H7 (cell line): ENCODE results near the gene PLEKHA6. TPM values are rescaled to one million over a fixed set of nuclear protein-coding genes. Genes with fewer than 3 reads are reported as not detected.

Experiments used
- DNase-seq: peaks from one replicate; pipeline ENCODE4 v3.0.0; 2012
- H3K27me3 ChIP-seq: 2 replicates; pipeline ENCODE4 v1.6.0; 2011; ENCODE audit warnings: mild to moderate bottlenecking, low read length; ENCODE audit not compliant: control insufficient read depth, insufficient read depth
- H3K36me3 ChIP-seq: replicated peaks from 2 replicates; pipeline ENCODE4 v1.5.1; 2011; ENCODE audit warnings: low read length; ENCODE audit not compliant: control insufficient read depth, insufficient read depth
- H3K4me3 ChIP-seq: 2 replicates; pipeline ENCODE4 v1.5.1; 2011; ENCODE audit warnings: low read depth, mild to moderate bottlenecking, control low read depth, low read length, moderate library complexity; ENCODE audit not compliant: insufficient read depth
- total RNA-seq: library from RNA; depleted of rRNA; stranded (reverse); fragments of >200 nt; shearing (Covaris generic); gene quantifications from 2 replicates; pipeline ENCODE4 v1.2.3, GENCODE V29; 2014

The PLEKHA6 gene
- total RNA-seq, 1 experiment from 2014 or later, result 3.0 TPM

GRCh38 chr1:204350857-204351573, 8.7 kb downstream of the PLEKHA6 start:
- no peaks in the 10 kb centered on the region for H3K36me3 ChIP-seq
- H3K4me3 ChIP-seq, result no peak overlapping the region
- no peaks in the 10 kb centered on the region; the same call in 1 of the 2 replicates for H3K27me3 ChIP-seq
- DNase-seq, result peak; percentile 96

- Histone ChIP-seq H3K27me3 (no peaks in the 10 kb centered on the region; the same call in 1 of the 2 replicates), H3K4me3 (no peak overlapping the region), H3K36me3 (no peaks in the 10 kb centered on the region)
- no peak for DNase-seq
Observed at GRCh38 chr1:204350312-204350711, 9.4 kb downstream of the PLEKHA6 start.

- Histone ChIP-seq H3K36me3 (no peaks in the 10 kb centered on the region), H3K27me3 (peaks cover 1% of the 10 kb centered on the region; the same call in 1 of the 2 replicates), H3K4me3 (no peak overlapping the region)
- DNase-seq, result no peak
Observed at GRCh38 chr1:204349602-204350001, 10.1 kb downstream of the PLEKHA6 start.

- H3K27me3 ChIP-seq, result peaks cover 1% of the 10 kb centered on the region; the same call in 1 of the 2 replicates
- H3K36me3 ChIP-seq, result no peaks in the 10 kb centered on the region
- H3K4me3 ChIP-seq, result no peak overlapping the region
- peak; percentile 70 for DNase-seq
Observed at GRCh38 chr1:204348722-204349121, 11.0 kb downstream of the PLEKHA6 start.

GRCh38 chr1:204348242-204348641, 11.5 kb downstream of the PLEKHA6 start:
- H3K27me3 ChIP-seq, result peaks cover 1% of the 10 kb centered on the region; the same call in 1 of the 2 replicates
- DNase-seq, result no peak
- no peaks in the 10 kb centered on the region for H3K36me3 ChIP-seq
- no peak overlapping the region for H3K4me3 ChIP-seq

- peaks cover 1% of the 10 kb centered on the region; the same call in 1 of the 2 replicates for H3K27me3 ChIP-seq
- DNase-seq, result no peak
- H3K4me3 ChIP-seq, result no peak overlapping the region
- H3K36me3 ChIP-seq, result no peaks in the 10 kb centered on the region
Observed at GRCh38 chr1:204345941-204346645, 13.6 kb downstream of the PLEKHA6 start.

- Histone ChIP-seq H3K36me3 (no peaks in the 10 kb centered on the region), H3K4me3 (no peak overlapping the region), H3K27me3 (peaks cover 1% of the 10 kb centered on the region; the same call in 1 of the 2 replicates)
- no peak for DNase-seq
Observed at GRCh38 chr1:204345438-204345841, 14.3 kb downstream of the PLEKHA6 start.

GRCh38 chr1:204344665-204345355, 14.9 kb downstream of the PLEKHA6 start:
- DNase-seq, result no peak
- H3K36me3 ChIP-seq, result no peaks in the 10 kb centered on the region
- no peak overlapping the region for H3K4me3 ChIP-seq
- H3K27me3 ChIP-seq, result peaks cover 1% of the 10 kb centered on the region; the same call in 1 of the 2 replicates

- no peak for DNase-seq
Observed at GRCh38 chr1:204343802-204344201, 15.9 kb downstream of the PLEKHA6 start.

GRCh38 chr1:204343247-204343646, 16.5 kb downstream of the PLEKHA6 start:
- Histone ChIP-seq H3K4me3 (no peak overlapping the region), H3K27me3 (peaks cover 1% of the 10 kb centered on the region; the same call in 1 of the 2 replicates), H3K36me3 (no peaks in the 10 kb centered on the region)
- no peak for DNase-seq

More at GRCh38 chr1:204343802-204344201, 15.9 kb downstream of the PLEKHA6 start:
- H3K36me3 ChIP-seq, result no peaks in the 10 kb centered on the region
- no peak overlapping the region for H3K4me3 ChIP-seq
- peaks cover 1% of the 10 kb centered on the region; the same call in 1 of the 2 replicates for H3K27me3 ChIP-seq

- DNase-seq, result no peak
- no peaks in the 10 kb centered on the region for H3K36me3 ChIP-seq
- H3K27me3 ChIP-seq, result peaks cover 1% of the 10 kb centered on the region; the same call in 1 of the 2 replicates
- H3K4me3 ChIP-seq, result no peak overlapping the region
Observed at GRCh38 chr1:204342310-204342709, 17.4 kb downstream of the PLEKHA6 start.

- Histone ChIP-seq H3K4me3 (no peak overlapping the region), H3K27me3 (peaks cover 1% of the 10 kb centered on the region; the same call in 1 of the 2 replicates), H3K36me3 (no peaks in the 10 kb centered on the region)
- no peak for DNase-seq
Observed at GRCh38 chr1:204341380-204341779, 18.3 kb downstream of the PLEKHA6 start.

GRCh38 chr1:204340081-204340889, 19.4 kb downstream of the PLEKHA6 start:
- no peak for DNase-seq
- H3K36me3 ChIP-seq, result no peaks in the 10 kb centered on the region
- H3K4me3 ChIP-seq, result no peak overlapping the region
- peaks cover 1% of the 10 kb centered on the region; the same call in 1 of the 2 replicates for H3K27me3 ChIP-seq

GRCh38 chr1:204339541-204339940, 20.2 kb downstream of the PLEKHA6 start:
- Histone ChIP-seq H3K4me3 (no peak overlapping the region), H3K36me3 (no peaks in the 10 kb centered on the region), H3K27me3 (no peaks in the 10 kb centered on the region; the same call in 1 of the 2 replicates)
- DNase-seq, result no peak
